DOHH2 (cell line): ENCODE measurements around the gene FMNL2.

Experiments used
- EZH2phosphoT487 ChIP-seq: fragments of 200-600 bp; sonication (generic); IDR thresholded peaks from 2 replicates; pipeline ENCODE4 v1.6.1; 2017; ENCODE audit warnings: borderline replicate concordance, mild to moderate bottlenecking, antibody characterized with exemption, low read length, moderate library complexity, mixed read lengths
- TF ChIP-seq, protein P1 (sequence below): fragments of 200-600 bp; sonication (generic); IDR thresholded peaks from one replicate; pipeline ENCODE4 v1.5.1; 2014; ENCODE audit warnings: antibody characterized with exemption, mild to moderate bottlenecking, low read depth, low read length; ENCODE audit not compliant: poor library complexity, severe bottlenecking

DNA sequence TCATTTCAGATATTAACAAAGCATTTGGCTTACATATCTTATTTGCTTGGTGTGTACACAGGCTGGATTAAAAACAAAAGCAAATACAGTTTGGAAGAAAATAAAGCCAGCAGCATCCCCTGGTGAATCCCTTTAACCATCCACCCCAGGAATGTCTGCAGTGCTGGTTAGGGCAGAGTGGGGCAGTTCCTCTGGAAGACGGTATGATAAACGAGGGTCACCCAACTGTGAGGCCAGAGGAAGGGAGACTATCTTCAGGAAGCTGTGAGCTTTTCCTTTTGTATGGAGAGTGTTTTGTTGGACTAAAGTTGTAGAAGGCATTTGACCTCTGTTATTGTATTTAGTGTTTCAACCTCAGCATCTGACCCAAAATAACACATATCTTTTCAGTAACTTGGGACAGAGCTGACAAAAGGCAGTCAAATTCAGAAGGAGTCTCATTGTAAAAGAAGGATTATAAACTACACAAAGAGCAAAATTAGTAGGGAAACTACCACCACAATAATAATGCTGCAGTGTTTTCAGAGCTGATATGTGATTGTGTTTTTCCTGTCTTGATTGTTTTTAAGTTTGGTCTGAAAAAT lies 159.1 kb downstream of the FMNL2 start:
- TF ChIP-seq, protein P1, sequence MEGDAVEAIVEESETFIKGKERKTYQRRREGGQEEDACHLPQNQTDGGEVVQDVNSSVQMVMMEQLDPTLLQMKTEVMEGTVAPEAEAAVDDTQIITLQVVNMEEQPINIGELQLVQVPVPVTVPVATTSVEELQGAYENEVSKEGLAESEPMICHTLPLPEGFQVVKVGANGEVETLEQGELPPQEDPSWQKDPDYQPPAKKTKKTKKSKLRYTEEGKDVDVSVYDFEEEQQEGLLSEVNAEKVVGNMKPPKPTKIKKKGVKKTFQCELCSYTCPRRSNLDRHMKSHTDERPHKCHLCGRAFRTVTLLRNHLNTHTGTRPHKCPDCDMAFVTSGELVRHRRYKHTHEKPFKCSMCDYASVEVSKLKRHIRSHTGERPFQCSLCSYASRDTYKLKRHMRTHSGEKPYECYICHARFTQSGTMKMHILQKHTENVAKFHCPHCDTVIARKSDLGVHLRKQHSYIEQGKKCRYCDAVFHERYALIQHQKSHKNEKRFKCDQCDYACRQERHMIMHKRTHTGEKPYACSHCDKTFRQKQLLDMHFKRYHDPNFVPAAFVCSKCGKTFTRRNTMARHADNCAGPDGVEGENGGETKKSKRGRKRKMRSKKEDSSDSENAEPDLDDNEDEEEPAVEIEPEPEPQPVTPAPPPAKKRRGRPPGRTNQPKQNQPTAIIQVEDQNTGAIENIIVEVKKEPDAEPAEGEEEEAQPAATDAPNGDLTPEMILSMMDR = no peak
- no peak for TF ChIP-seq EZH2phosphoT487
